DMS153 (cell line): ENCODE data around the gene FXYD1.
"Not testable (repeated sequence)": the region's sequence is repeated elsewhere in the genome, so short reads cannot be mapped to it uniquely, and the experiment has no call there.

Experiments
- DNase-seq: peaks from one replicate; lab custom pipeline; 2025; lab: John Stamatoyannopoulos, UW

Gene FXYD1

GRCh38 chr19:35143231-35143715, 4.6 kb downstream of the FXYD1 start, which contains the start of gene FXYD7:
TSS of gene FXYD7 (plus strand) at chr19:35143255. CDS start at chr19:35143334, 79 bp downstream.
- no peak for DNase-seq

DNA sequence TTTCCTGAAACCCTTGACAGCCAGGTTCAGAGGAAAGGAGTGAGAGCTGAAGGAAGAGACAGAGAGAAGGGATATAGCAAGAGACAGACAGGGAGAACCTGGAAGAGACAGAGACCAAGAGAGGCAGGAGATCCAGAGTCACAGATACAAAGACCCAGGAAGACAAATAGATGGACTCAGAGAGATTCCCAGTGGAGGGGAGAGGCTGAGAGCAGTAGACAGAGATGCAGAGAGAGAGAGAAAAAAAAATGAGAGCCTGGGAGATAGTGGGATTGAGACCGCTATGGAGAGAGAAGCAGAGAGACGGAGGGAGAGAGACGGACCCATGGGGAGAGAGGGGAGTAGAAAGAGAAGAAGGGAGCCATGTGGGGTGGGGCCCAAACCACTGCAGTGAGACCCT, 5.2 kb downstream of the FXYD1 start:
- DNase-seq: no peak

DNA sequence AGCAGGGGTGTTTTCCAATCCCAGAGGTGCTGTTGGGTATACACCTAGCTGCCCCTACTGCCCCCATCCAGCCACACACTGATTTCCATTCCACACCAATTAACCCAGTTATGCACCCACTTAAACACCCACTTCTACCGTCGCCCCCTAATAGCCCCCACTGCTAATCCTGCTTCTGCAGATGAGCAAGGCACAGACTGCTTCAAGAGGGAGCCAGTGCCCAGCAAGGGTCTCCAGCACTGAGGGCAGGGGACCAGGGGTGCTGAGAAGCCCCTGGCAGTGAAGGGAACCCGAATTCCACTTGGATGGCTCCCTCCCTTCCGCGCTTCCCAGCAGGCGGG, 5.6 kb downstream of the FXYD1 start:
- no peak for DNase-seq

- DNase-seq: no peak
Measured at GRCh38 chr19:35144600-35145436, 6.2 kb downstream of the FXYD1 start.

DNA sequence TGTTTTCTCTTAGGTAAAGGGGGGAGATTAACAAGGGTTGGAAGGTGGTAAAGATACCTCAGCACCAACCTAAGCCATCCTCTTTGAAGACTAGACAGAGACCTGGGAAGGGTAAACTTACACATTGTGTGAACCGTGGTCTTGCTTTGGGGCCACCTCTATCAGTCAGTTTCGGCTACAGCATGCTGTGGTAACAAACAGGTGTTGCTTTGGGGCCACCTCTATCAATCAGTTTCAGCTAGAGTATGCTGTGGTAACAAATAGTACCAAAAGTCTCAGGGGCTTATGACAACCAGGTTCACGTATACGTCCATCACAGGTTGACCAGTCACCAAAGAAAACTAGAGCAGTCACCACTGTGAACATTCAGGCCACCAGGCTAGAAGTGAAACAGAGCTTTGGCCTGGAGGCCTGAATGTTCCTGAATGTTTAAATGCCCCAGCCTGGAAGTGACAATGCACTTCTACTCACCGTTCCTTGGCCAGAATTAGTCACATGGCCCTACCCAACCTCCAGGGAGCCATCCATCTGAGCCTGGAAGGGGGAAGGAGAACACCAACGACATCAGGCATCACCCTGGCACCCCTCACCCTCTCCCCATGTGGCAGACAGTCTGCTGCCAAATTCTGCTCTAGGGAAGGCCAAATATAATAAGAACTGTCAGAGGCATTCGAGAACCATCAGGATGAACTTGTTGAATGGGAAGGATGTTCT, 8.3 kb downstream of the FXYD1 start:
- DNase-seq: no peak

DNA sequence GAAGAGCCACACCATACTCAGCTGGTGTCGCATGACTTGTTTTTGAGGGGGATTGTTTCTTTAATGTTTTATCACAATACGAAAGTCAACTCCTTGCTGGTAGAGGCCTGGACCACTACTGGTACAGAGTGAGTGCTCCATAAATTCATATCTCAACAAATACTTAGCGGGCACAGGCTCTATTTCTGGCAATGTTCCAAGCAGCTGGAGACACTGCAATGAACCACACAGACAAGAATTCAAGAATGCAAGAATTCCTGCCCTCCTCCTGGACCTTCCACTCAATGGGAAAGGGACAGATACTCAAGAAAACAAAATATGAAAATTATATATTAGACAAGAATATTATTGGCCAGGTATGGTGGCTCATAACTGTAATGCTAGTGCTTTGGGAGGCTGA, 10.8 kb downstream of the FXYD1 start:
- no peak for DNase-seq

DNA sequence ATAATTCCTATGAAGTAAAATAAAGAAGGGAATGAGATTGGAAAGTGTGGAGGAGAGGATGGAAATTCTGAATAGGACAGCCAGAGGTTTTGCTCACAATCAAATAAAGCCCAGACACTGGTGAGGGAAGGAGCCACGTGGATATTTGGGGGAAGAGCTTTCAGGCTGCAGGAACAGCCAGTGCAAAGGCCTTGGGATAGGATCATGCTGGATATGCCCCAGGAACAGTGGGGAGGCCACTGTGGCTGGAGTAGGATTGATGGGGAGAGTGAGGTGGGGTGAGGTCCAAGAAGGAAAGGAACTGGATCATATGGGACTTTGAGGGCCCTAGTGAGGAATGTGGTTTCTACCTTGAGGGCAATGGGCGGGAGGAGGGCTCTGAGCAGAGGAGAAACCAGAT, 11.8 kb downstream of the FXYD1 start:
- DNase-seq: no peak

DNA sequence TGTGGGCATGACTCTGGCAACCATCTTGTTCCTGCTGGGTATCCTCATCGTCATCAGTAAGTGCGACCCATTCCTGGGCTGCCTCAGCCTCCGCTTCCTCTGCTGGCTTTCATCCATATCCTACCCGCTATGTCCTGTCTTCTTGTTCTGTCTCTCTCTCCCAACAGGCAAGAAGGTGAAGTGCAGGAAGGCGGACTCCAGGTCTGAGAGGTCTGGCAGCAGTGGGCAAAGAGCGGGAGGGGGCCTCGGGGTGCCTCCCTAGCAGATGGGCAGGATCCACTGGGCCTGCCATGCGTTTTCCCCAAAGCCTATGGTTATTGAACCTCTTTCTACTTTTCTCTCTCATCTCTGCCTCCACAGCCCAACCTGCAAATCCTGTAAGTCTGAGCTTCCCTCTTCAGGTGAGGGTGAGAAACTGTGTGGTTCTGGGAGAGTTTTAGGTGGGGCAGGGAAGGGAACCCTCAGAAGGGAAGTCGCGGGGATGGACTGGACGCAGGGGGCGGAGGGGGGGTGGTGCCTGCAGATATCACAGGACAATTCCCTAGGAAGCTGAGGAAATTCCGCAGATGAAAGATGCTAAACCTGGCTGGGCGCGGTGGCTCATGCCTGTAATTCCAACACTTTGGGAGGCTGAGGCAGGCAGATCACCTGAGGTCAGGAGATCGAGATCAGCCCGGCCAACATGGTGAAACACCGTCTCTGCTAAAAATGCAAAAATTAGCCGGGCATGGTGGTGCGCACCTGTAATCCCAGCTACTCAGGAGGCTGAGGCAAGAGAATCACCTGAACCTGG, 12.8 kb downstream of the FXYD1 start:
- no peak for DNase-seq

- DNase-seq: not testable (repeated sequence)
Measured at GRCh38 chr19:35153129-35153522, 14.5 kb downstream of the FXYD1 start.

- DNase-seq: no peak
Measured at GRCh38 chr19:35153701-35154524, 15.3 kb downstream of the FXYD1 start.

GRCh38 chr19:35154525-35155406, 16.1 kb downstream of the FXYD1 start, which contains the start of gene FXYD5:
TSS of gene FXYD5 (plus strand) at chr19:35154735. CDS start at chr19:35155551, 816 bp downstream.
- no peak for DNase-seq

GRCh38 chr19:35155441-35155840, 16.8 kb downstream of the FXYD1 start:
- DNase-seq: no peak

- DNase-seq: no peak
Measured at GRCh38 chr19:35155981-35156672, 17.5 kb downstream of the FXYD1 start.

DNA sequence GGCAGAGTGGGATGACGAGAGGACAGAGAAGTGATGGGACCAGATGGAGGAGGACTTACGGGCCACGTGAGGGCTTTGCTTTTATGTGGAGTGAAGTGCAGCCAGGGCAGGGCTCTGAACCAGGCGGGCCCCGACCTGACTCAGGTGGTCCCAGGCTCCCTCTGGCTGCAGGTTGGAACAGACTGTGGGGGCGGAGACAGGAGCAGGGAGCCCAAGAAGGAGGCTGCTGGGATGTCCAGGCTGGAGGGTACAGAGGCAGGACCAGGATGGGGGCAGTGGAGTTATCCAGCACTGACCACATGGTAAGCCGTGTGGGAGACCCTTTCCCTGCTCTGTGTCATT, 18.0 kb downstream of the FXYD1 start:
- no peak for DNase-seq

- no peak for DNase-seq
Measured at GRCh38 chr19:35157431-35157830, 18.8 kb downstream of the FXYD1 start.

DNA sequence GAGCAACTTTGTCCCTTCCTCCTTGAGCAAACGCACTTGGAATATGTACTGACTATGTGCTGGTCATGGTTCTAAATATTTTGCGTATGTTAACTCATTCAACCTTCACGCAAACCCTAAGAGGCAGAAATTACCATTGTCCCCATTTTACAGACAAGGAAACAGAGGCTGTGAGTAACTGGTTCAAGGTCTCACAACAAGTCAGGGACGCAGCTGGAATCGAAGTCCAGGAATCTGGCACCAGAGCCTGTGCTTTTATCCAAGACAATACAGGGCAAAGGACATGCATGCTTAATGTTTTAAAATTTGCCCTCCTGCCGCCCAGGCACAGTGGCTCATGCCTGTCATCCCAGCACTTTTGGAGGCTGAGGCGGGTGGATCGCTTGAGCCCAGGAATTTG, 21.0 kb downstream of the FXYD1 start:
- DNase-seq: no peak

DNA sequence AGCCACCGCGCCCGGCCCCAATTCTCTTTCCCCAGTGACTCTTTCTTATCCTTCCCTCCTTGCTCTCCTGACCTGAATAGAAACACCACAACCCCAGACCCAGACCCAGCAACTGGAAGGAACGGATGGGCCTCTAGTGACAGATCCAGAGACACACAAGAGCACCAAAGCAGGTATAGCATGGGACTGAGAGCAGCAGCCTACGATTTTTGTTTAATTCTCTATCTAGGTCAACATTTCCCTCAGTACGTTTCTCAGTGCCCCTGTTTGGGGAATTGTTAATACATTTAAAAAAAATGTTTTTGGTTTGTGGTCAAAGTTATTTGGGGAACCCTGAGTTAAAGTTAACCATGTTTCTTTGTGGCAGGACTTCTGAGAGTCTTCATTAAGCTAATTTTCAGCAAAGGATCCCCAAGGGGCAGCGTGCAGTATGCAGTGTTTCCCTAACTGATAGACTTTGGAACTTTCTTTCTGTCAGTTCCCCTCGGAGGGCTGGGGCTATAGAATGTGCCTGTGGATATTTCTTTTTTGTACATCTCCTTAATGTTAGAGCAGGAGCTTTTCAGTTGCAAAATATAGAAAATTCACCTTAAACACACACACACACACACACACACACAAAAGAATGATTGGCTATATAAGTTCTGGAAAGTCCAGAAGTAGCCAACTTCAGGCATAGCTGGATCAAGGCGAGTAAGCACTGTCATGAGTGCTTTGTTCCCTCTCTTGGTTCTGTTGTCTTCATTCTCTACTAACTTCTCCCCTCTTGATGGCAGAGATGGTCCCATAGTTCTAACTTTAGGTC, 22.2 kb downstream of the FXYD1 start:
- DNase-seq: no peak

DNA sequence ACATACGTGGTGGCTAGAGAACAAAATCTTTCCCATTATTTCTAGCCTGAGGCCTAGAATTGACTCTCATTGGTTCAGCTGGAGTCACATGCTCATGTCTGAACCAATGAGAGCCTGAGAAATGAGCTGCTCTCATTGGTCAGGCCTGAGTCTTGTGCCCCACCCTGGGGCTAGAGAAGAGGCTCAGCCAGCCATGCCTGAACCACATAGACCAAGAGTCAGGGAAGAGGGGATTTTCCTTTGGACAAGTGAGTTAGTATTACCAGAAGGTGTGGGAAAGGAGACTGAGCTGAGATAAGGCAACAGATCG, 22.8 kb downstream of the FXYD1 start:
- no peak for DNase-seq
